Inflammatory macrophage (primary cell): ENCODE data around the gene LYZL1.
"Not testable (repeated sequence)": the region's sequence is repeated elsewhere in the genome, so short reads cannot be mapped to it uniquely, and the experiment has no call there.

Source experiments
- DNase-seq, 2 donors: peaks; one replicate each; pipeline ENCODE4 v3.0.0-alpha.2; 2020 to 2022
- total RNA-seq, 18 experiments: gene quantifications; one replicate each; lab custom pipeline; 2026; ENCODE audit warnings: mixed read lengths in 6 of 18, inconsistent platforms in 2 of 18; lab: John Stamatoyannopoulos, UW

Gene LYZL1
- total RNA-seq: 0 to 0.05 (median 0) reads per million in 18 experiments

- not testable (repeated sequence) for DNase-seq
These were observed at the start of gene LYZL1 for GRCh38 chr10:29288906-29289305. LYZL1 (plus strand) TSS chr10:29289070; CDS start chr10:29291868, 2,798 bp downstream.

DNA sequence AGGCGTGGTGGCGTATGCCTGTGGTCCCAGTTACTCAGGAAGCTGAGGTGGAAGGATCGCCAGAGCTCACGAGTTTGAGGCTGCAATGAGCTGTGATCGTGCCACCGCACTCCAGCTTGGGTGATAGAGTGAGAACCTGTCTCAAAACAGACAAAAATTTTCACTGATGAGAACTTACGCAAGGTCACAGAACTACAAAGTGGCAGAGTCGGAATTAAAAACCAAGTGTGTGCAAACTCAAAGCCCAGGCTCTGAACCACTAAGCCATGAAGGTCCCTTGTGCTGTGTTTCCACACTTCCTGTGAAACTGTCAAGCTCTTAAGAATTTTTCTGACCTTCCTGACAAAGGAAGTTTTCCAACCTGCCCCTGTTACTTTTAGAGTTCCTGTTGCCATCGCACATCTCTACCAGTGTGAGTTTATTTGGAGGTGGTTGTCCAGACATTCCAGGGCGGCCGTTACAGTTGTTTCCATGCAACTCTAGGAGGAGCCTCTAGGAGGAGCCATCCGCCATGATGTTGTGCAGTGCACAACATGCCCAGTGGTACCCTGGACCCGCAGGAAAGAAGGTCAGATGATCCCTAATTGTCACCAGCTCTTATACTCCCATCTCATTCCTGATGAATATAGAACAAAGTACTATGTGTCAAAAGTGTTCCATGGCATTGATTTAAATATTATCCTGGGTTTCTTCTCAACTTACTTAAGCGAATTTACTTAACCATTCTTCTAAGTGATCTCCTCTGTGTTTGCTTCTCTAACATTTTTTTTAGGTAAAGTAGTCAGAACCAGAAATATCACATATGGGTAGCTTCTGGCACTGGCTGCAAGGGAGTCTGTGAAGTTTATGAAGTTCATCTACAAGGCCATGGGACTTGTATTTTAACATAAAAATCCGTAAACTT lies 49.0 kb upstream of the LYZL1 start:
- peak in 1 of 2 donors; percentile 11 for DNase-seq

GRCh38 chr10:29240986-29241660 lies 47.7 kb upstream of the LYZL1 start:
- no peak for DNase-seq

GRCh38 chr10:29241925-29242324 lies 46.9 kb upstream of the LYZL1 start:
- no peak for DNase-seq

DNA sequence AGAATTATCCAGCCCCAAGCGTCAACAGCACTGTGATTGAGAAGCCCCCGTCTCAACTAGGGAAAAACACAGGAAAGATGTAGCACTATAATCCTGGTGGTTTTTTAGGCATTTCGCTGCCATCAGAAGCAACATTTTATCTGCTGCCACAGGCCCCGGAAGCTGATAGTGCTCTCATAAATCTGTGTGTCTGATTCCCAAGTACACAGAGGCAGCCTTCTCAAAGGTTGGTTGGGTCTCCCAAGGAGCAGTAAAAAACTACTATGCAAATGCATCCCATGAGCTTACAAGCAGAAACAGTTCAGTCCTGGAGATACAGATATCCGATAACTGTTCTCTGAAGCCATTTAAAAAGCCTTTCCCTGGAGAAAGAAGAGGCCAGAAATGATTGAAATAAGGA lies 45.8 kb upstream of the LYZL1 start:
- DNase-seq: no peak

DNA sequence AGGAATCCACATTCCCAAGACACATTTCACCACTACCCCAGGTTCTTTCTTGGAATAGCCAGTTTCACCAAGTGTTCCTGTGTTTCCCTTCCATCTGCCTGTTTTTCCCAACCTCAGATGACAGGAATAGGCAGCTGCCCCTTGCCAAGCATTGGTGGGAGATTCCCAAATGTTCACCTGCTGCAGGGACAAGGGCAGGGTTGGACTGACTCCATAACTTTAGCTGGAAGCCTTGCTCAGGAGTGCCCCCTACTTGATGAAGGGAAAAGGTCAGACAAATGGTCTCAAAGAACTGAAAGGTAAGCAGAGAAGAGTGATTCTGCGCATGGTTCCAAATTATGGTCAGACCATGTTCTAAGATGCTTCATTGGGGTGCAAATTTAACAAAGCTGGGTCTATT lies 45.1 kb upstream of the LYZL1 start:
- no peak for DNase-seq

- DNase-seq: no peak
These were observed 43.9 kb upstream of the LYZL1 start for GRCh38 chr10:29244978-29245377.

- DNase-seq: no peak
These were observed 43.4 kb upstream of the LYZL1 start for GRCh38 chr10:29245476-29245875.

GRCh38 chr10:29246449-29246848 lies 42.4 kb upstream of the LYZL1 start:
- no peak for DNase-seq

GRCh38 chr10:29248158-29248557 lies 40.7 kb upstream of the LYZL1 start:
- DNase-seq: no peak

DNA sequence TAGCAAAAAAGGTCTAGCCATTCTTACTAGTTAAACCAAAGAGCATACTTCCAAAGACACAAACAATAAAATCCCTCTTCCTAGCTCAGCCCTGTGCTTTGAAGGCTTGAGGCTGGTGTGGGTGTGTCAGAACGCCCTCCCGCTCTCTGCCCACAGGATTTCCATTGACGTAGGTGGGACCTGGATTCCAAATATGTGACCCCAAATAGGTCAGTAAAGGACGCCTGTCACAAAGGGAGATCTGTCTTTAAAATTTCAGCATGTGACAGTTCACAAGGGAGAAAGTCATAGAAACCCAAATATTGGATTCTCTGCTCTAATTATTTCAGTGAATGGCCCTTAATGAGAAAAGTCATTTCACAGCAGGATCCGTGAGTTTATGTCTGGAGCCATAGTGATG lies 39.9 kb upstream of the LYZL1 start:
- no peak for DNase-seq

GRCh38 chr10:29250066-29250465 lies 38.8 kb upstream of the LYZL1 start:
- DNase-seq: no peak

GRCh38 chr10:29252811-29253689 lies 35.8 kb upstream of the LYZL1 start:
- DNase-seq: no peak

DNA sequence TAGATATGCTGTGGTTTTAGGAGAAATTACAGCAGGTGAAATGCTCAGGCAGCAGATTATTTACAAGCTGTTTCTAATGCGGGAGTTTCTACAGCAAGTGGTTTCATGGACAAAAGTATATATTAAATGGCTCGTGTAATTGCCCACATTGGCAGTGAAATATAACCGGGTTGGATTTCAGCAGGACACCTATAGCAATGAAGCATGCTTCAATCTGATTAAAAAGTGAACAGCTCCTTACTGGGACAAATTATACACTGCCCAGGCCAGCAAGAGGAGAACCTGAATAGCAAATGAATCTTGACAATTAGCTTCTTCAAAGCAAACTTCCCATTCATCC lies 35.2 kb upstream of the LYZL1 start:
- no peak for DNase-seq

GRCh38 chr10:29254123-29255046 lies 34.5 kb upstream of the LYZL1 start:
- no peak for DNase-seq

DNA sequence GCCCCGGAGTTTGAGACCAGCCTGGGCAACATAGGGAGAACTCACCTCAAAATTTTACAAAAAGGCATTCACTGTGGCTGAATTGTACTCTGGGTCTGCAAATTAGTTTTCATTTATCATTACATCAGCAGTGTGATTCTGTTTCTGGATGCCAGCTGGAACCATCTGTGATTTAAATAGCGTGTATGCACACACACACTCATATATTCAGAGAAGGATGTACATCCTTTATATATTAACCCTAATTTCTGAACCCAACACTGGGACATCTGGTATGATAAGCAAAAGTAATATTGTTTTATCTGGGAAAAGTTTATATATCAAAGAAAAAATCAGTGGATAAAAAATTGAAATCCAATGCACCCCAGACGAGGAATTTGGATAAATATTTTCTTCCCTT lies 33.8 kb upstream of the LYZL1 start:
- DNase-seq: no peak

DNA sequence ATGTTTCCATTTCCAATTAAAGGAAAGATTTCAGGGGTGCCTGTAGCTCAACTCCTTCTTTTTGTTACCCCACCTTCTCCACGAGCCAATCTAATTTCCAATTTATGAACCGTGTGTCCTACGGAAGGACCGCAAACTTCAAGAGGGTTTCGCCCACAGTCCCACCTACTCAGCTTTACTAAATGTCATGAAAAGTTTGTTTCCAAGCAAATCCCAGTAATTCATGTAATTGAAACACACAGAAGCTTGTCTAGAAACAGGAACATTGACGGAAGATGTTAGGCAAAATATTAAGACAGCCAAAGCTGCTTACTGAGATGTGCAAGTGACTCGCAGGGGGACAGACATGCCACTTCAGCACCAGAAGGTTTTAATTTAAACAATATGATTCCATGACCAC lies 32.9 kb upstream of the LYZL1 start:
- no peak for DNase-seq

DNA sequence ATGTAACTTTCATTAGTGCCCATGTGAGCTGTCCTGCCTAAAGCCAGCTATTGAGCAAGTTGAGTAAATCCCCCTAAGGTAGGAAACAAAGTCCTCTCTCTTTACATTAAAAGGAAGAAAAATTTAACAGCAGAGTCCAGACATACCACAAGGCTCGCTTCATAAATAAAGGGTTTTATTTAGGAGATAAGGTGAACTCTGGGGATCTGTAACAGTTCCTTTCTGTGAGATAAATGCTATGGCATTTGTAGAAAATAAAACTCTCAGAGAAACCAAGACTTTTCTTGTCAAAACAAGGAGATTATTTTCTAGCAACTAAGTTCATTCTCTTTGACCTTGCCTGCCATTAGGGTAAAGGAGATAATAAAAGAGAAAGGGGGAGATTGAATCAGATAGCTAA lies 32.3 kb upstream of the LYZL1 start:
- DNase-seq: no peak

- peak; percentile 33 to 41 for DNase-seq
These were observed 31.6 kb upstream of the LYZL1 start for GRCh38 chr10:29257106-29257783.

- DNase-seq: no peak
These were observed 31.1 kb upstream of the LYZL1 start for GRCh38 chr10:29257784-29258135.

DNA sequence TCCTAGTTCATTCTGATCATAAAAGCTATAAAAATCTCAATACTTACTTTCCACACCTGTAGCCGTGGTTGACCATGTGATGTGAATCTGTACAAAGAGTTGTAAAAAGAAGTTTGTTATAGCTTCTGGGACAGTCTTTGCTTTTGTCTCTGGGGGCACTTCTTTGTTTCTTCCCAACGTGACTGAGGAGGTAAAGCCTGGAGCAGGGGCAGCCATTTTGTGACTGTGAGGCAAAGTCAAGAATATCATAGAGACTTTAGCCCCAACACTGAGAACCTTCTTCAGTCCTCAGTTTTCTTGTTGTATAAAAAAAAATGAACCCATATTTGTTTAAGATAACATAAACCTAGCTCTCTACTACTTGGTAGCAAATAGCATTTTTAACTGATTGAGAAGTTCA lies 29.4 kb upstream of the LYZL1 start:
- DNase-seq: no peak
